ENCODE measurements around the gene KIRREL3.

The KIRREL3 gene

DNA sequence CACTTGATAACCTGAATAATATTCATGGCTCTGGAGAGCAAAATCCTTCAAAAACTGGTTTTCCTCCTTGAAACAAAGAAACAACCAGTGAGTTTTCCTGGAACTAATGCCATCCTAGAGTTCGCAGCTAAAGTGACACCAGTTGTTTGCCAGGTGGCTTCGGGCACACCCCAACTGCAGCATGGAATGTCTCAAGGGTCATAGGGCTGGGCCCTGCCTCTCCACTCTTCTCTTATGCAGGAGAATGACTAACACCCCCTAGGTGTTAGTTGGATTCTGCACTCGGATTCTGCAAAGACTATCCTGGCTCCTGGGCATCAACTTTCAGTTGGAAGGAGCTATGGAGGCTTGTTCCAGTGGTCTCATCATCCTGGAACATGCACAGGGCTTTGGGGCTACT is 98.8 kb downstream of the KIRREL3 start:
- in situ Hi-C loops (cut with MboI; ENCODE audit: low sequenced_read_pairs), result no loop called here
- Histone ChIP-seq H3K36me3 (replicated peaks) (no peaks in the 10 kb centered on the region), H3K4me3 (no peak overlapping the region), H3K27me3 (ENCODE audit: low read depth) (peaks cover 12% of the 10 kb centered on the region), H3K4me1 (no peaks in the 10 kb centered on the region), H3K9me3 (no peaks in the 10 kb centered on the region)
- DNase-seq (ENCODE audit: low spot score in 2 of 2), result no peak

DNA sequence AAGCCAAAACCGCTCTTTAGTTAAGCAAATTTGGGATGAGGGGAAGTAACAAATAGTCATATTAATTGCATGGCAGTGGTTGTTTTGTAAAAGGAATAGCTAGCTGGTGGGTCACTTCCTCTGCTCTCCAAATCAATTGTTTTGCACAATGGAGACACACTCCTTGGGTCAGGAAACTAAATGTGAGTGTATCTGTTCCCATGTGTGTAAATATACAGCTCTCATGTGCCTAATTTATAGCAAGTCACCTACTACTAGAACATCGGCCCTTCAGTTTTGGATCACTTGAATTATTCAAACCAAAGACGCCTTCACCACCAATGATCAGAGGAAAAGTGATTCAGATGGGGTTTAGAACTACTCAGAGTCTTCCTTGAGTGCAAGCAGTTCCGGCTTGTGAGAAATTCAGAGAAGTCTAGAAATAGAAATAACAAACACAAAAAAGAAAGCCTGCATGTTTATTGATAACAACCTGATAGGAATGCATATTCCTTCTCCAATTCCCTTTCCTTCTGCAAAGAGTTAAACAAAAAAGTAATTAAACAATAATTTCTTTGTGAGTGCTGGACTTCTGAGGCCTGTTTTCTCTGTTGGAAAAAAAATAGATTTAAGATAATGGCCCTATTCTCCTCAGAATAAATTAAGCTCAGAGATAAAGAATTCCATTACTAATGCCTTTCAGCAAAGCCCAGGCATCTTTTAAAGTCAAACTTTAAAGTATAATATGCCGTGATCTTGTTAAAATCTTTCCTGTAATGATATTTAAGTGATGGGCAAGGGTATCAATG is 100.4 kb downstream of the KIRREL3 start:
- H3K9me3 ChIP-seq, result no peaks in the 10 kb centered on the region
- no peaks in the 10 kb centered on the region for H3K36me3 ChIP-seq (replicated peaks)
- H3K4me3 ChIP-seq, result no peak overlapping the region
- H3K27me3 ChIP-seq (ENCODE audit: low read depth), result peaks cover 12% of the 10 kb centered on the region
- in situ Hi-C loops (cut with MboI; ENCODE audit: low sequenced_read_pairs), result no loop called here
- no peaks in the 10 kb centered on the region for H3K4me1 ChIP-seq
- no peak for DNase-seq (ENCODE audit: low spot score in 2 of 2)

DNA sequence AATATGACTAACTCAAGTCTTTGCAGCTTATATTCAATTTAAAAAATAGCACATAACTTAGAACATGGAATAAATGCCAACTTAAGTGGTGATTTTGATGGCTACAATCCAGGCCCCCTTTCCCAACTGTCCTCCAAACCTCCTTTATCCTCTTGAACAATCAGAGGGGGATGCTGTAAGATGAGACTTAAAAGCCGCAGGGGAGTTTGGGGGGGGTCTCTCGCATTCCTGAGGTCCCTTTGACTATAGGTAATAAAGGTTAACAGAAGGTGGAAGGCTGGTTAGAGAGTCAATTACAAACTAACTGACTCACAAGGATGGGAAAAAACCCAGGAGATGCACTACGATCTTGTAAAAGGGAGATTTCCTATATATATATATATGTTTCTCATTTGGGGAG is 101.8 kb downstream of the KIRREL3 start:
- H3K27me3 ChIP-seq (ENCODE audit: low read depth), result peaks cover 3% of the 10 kb centered on the region; the same call in 1 of the 2 replicates
- no peak overlapping the region for H3K4me3 ChIP-seq
- DNase-seq (ENCODE audit: low spot score in 2 of 2), result no peak
- no peaks in the 10 kb centered on the region for H3K4me1 ChIP-seq
- in situ Hi-C loops (cut with MboI; ENCODE audit: low sequenced_read_pairs), result no loop called here
- H3K36me3 ChIP-seq (replicated peaks), result no peaks in the 10 kb centered on the region
- no peaks in the 10 kb centered on the region for H3K9me3 ChIP-seq

DNA sequence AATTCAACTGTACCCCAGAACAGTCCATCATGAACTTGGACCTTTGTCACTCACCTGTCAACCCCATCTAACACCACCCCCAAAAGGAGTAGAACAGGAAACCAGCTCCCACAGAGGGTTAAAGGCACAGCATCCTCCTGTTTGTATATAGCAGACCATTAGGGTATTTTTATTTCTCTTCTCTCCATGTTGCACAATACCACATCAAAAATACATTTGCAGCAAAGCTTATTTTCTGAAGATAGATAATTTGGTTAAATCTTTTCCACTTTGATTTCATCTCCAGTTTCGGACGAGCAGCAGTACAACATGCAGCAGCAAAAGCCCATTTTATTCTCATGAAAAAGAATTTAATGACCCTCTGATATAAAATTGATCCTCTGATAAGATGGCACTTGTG is 103.1 kb downstream of the KIRREL3 start:
- DNase-seq (ENCODE audit: low spot score in 2 of 2), result no peak
- Histone ChIP-seq H3K27me3 (ENCODE audit: low read depth) (no peaks in the 10 kb centered on the region), H3K9me3 (no peaks in the 10 kb centered on the region), H3K4me3 (no peak overlapping the region), H3K36me3 (replicated peaks) (no peaks in the 10 kb centered on the region), H3K4me1 (no peaks in the 10 kb centered on the region)
- in situ Hi-C loops (cut with MboI; ENCODE audit: low sequenced_read_pairs), result no loop called here

- DNase-seq (ENCODE audit: low spot score in 2 of 2), result no peak
- in situ Hi-C loops (cut with MboI; ENCODE audit: low sequenced_read_pairs), result no loop called here
Observed at GRCh38 chr11:126896025-126896424, 104.5 kb downstream of the KIRREL3 start.

GRCh38 chr11:126893796-126894195 is 106.8 kb downstream of the KIRREL3 start:
- H3K27me3 ChIP-seq (ENCODE audit: low read depth), result no peaks in the 10 kb centered on the region
- no peaks in the 10 kb centered on the region for H3K36me3 ChIP-seq (replicated peaks)
- H3K4me3 ChIP-seq, result no peak overlapping the region
- no peak for DNase-seq (ENCODE audit: low spot score in 2 of 2)
- in situ Hi-C loops (cut with MboI; ENCODE audit: low sequenced_read_pairs), result no loop called here
- no peaks in the 10 kb centered on the region for H3K4me1 ChIP-seq
- no peaks in the 10 kb centered on the region for H3K9me3 ChIP-seq

More at GRCh38 chr11:126896025-126896424, 104.5 kb downstream of the KIRREL3 start:
- H3K4me3 ChIP-seq, result no peak overlapping the region
- no peaks in the 10 kb centered on the region for H3K4me1 ChIP-seq
- H3K27me3 ChIP-seq (ENCODE audit: low read depth), result no peaks in the 10 kb centered on the region
- H3K9me3 ChIP-seq, result no peaks in the 10 kb centered on the region
- no peaks in the 10 kb centered on the region for H3K36me3 ChIP-seq (replicated peaks)

DNA sequence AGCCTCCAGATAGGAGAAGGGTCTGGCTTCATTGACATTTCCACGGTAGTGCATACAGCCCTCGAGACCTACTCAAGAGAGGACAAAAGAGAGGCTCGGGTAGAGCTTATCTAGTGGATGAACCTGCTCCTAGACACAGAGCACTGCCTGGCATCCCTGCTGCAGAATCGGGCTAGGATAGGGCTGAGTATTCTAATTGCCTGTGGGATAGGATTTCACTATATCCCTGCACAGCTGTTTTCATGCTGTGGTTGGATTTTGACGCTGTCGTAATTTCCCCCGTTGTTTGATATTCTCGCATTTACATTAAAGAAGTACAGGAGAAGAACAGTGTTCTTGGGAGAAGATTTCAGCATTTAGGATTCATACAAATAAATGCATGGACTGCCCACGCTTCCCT is 107.8 kb downstream of the KIRREL3 start:
- H3K4me1 ChIP-seq, result no peaks in the 10 kb centered on the region
- no peaks in the 10 kb centered on the region for H3K27me3 ChIP-seq (ENCODE audit: low read depth)
- DNase-seq (ENCODE audit: low spot score in 2 of 2), result no peak
- no peak overlapping the region for H3K4me3 ChIP-seq
- no peaks in the 10 kb centered on the region for H3K9me3 ChIP-seq
- no peaks in the 10 kb centered on the region for H3K36me3 ChIP-seq (replicated peaks)
- in situ Hi-C loops (cut with MboI; ENCODE audit: low sequenced_read_pairs), result no loop called here

- Histone ChIP-seq H3K9me3 (no peaks in the 10 kb centered on the region), H3K27me3 (ENCODE audit: low read depth) (no peaks in the 10 kb centered on the region), H3K4me3 (no peak overlapping the region), H3K36me3 (replicated peaks) (no peaks in the 10 kb centered on the region), H3K4me1 (no peaks in the 10 kb centered on the region)
- in situ Hi-C loops (cut with MboI; ENCODE audit: low sequenced_read_pairs), result no loop called here
- no peak for DNase-seq (ENCODE audit: low spot score in 2 of 2)
Observed at GRCh38 chr11:126891556-126892217, 108.9 kb downstream of the KIRREL3 start.

DNA sequence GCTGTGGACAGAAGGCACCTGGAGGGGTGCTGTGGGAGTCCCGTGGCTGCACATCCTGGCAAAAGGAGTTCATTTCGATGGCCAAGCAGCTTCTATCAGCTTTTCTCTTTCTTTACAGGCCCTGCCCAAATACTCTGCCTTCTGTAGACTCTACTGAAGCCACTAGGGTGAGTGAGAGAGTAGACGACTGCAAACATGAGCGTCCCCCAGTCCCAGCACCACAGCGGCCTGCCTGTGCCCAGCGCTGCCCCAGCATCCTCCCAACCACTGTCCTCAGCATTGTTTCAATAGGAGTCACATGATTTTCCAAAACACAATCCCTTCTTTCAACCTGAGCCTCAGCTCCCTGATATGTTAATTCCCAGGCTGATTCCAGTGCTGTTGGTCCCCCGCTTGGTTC is 110.0 kb downstream of the KIRREL3 start:
- Histone ChIP-seq H3K4me1 (no peaks in the 10 kb centered on the region), H3K9me3 (no peaks in the 10 kb centered on the region), H3K27me3 (ENCODE audit: low read depth) (no peaks in the 10 kb centered on the region), H3K36me3 (replicated peaks) (no peaks in the 10 kb centered on the region), H3K4me3 (no peak overlapping the region)
- no peak for DNase-seq (ENCODE audit: low spot score in 2 of 2)
- in situ Hi-C loops (cut with MboI; ENCODE audit: low sequenced_read_pairs), result no loop called here

DNA sequence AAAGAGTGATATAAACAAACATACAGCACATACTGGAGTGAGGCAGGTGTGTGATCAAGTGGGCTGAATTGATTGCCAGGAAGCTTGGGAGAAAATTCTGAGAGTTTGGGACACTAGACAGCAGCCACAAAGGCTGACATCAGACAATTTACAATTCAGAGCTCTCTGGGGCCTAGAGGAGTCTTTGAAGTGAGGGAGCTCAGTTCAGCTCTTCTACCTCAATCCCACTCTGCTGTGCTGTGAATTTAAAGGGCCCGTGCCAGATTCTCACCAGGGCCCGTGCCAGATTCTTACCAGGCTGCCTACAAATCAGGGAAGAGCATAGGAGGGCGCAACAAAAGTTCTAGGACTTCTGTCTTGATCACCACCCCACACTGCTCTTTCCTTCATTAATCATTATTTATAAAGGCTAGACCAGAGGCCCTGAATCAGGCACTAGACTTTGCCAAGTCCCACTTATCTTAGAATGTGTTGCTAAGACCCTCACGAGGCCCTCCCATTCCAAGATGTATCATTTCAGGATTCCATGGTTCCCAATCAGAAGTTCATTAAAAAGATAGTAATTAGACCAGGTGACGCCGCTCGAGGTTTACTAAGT is 112.4 kb downstream of the KIRREL3 start:
- H3K4me3 ChIP-seq, result no peak overlapping the region
- in situ Hi-C loops (cut with MboI; ENCODE audit: low sequenced_read_pairs), result no loop called here
- no peaks in the 10 kb centered on the region for H3K4me1 ChIP-seq
- H3K36me3 ChIP-seq (replicated peaks), result no peaks in the 10 kb centered on the region
- no peaks in the 10 kb centered on the region for H3K9me3 ChIP-seq
- DNase-seq (ENCODE audit: low spot score in 2 of 2), result no peak
- no peaks in the 10 kb centered on the region for H3K27me3 ChIP-seq (ENCODE audit: low read depth)

- no peaks in the 10 kb centered on the region for H3K27me3 ChIP-seq (ENCODE audit: low read depth)
- no peak for DNase-seq (ENCODE audit: low spot score in 2 of 2)
- no peaks in the 10 kb centered on the region for H3K36me3 ChIP-seq (replicated peaks)
- H3K4me3 ChIP-seq, result no peak overlapping the region
- H3K4me1 ChIP-seq, result no peaks in the 10 kb centered on the region
- H3K9me3 ChIP-seq, result no peaks in the 10 kb centered on the region
- in situ Hi-C loops (cut with MboI; ENCODE audit: low sequenced_read_pairs), result no loop called here
Observed at GRCh38 chr11:126886636-126887035, 113.9 kb downstream of the KIRREL3 start.

- H3K27me3 ChIP-seq (ENCODE audit: low read depth), result no peaks in the 10 kb centered on the region
- H3K9me3 ChIP-seq, result no peaks in the 10 kb centered on the region
- H3K4me3 ChIP-seq, result no peak overlapping the region
- H3K36me3 ChIP-seq (replicated peaks), result no peaks in the 10 kb centered on the region
- no peaks in the 10 kb centered on the region for H3K4me1 ChIP-seq
- in situ Hi-C loops (cut with MboI; ENCODE audit: low sequenced_read_pairs), result no loop called here
- DNase-seq (ENCODE audit: low spot score in 2 of 2), result no peak
Observed at GRCh38 chr11:126886085-126886484, 114.5 kb downstream of the KIRREL3 start.

- Histone ChIP-seq H3K27me3 (ENCODE audit: low read depth) (no peaks in the 10 kb centered on the region), H3K4me3 (no peak overlapping the region), H3K4me1 (no peaks in the 10 kb centered on the region), H3K36me3 (replicated peaks) (no peaks in the 10 kb centered on the region), H3K9me3 (no peaks in the 10 kb centered on the region)
- in situ Hi-C loops (cut with MboI; ENCODE audit: low sequenced_read_pairs), result no loop called here
- DNase-seq (ENCODE audit: low spot score in 2 of 2), result no peak
Observed at GRCh38 chr11:126884594-126884993, 116.0 kb downstream of the KIRREL3 start.

GRCh38 chr11:126884192-126884591 is 116.4 kb downstream of the KIRREL3 start:
- Histone ChIP-seq H3K9me3 (no peaks in the 10 kb centered on the region), H3K36me3 (replicated peaks) (no peaks in the 10 kb centered on the region), H3K27me3 (ENCODE audit: low read depth) (peaks cover 1% of the 10 kb centered on the region; the same call in 1 of the 2 replicates), H3K4me3 (no peak overlapping the region), H3K4me1 (no peaks in the 10 kb centered on the region)
- in situ Hi-C loops (cut with MboI; ENCODE audit: low sequenced_read_pairs), result no loop called here
- no peak for DNase-seq (ENCODE audit: low spot score in 2 of 2)

Measured in HAP-1 (cell line).